GM19463 (cell line): ENCODE measurements around the gene C15orf39.

Experiments
- ATAC-seq: cut with Tn5 transposase; IDR thresholded peaks from one replicate; pipeline ENCODE4 v1.9.1; 2021; ENCODE audit warnings: mild to moderate bottlenecking, moderate library complexity; ENCODE audit not compliant: unreplicated experiment

Gene C15orf39

DNA sequence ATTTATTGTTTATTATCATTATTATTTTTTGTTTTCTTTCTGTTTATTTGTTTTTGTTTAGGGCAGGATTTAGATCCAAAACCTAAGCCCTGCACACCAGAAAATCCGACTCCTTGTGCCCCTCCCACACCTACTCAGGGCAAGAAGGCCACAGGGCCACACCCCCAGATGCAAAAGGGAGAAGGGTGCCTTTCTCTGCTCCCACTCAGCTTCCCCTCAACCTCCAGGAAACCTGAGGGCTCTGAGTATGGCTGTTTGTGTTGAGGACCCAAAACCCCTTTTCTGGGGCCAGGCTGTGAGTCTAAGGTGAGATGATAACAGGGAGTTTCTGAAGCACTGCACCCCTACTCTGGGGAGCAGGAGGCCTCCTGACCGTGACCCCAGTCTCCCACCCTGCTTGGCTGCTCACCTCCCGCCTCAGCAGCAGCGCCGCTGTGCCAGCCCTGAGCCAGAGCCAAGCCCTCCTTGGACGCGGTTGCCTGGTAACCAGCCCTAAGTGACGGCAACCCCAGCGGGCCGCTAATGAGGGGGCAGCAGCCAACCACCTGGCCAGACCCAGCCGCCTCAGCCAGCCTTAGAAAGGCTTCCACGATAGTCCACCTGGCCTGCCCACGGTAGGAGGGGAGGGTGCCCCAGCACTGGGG, 6.4 kb upstream of the C15orf39 start:
- no peak for ATAC-seq

DNA sequence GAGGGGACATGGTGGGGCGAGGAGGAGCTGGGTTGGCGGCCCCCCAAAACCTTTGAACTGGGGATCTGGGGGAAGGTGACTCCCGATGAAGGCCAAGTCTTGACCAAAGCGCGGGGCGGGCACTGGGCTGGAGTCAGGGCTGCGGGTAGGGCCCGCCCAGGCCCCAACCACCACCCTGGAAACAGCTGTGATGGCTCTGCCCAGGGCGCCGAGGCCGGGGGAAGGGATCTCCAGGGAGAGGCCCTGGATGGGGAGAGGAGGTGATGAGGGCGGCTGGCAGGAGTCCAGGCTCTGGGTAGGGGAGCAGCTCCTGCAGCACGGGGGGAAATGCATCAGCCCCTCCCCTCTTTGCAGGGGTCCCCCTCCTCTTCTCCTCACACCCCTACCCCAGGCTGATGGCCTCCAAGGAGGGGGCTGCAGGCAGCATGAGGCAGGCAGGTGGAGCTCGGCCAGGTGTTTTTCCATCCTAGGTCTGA, 5.9 kb upstream of the C15orf39 start:
- ATAC-seq = no peak

DNA sequence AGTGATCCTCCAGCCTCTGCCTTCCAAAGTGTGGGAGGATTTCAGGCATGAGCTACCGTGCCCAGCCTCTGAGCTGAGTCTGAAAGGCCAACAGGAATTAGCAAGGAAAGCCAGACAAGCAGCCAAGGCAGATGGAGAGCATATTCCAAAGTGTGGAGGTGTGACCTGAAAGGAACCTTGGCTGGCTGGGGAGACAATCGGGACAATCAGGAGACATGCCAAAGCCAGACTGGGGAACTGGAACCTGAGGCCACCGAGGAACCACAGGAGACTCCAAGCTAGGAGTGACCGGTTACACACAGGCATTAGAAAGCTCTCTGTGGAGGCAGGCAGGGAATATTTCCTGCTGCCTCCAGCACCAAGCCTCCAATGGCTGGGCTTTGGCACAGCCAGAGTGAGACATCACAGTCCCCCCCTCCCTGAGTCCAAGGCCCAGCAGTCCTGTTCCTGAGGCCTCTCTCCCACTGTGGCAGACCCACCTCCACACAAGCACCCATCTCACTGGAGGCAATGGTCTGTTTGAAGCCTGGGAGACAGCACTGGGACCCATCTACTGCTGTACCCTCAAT, 4.5 kb upstream of the C15orf39 start:
- no peak for ATAC-seq

DNA sequence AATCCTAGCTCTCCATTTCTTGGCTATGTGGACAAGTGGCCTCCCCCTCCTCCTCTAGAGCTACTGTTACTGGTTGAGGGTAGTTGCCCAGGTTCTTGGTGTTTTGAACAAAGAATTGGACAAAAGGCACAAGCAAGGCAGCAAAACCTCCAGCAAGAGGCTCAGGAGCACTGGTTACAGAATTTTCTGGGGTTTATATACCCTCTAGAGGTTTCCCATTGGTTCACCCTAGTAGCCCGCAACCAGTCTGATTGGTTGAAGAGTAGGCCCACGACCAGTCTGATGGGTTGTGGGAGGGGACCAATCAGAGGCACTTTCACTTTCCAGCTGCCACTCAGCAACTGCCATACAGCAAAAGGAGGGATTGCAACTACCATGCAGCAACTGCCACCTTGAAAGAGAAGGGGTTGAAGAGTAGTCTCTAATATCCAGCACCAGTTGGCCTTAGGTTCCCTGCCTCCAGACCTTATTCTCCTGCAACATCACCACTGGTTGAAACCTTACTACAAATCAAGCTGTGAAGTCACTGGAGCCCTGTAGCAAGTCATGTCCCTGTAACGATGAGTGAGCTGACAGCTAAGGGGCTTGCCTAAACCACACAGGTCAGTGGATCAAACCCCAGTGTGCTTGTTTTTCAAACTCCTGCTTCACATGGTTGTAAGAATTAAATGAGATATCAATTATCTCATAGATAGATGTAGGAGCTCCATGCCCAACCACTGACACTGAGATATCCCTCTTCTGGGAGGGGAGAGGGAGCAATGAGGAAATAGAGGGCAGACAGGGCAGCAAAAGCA, 2.9 kb upstream of the C15orf39 start:
- ATAC-seq = no peak

DNA sequence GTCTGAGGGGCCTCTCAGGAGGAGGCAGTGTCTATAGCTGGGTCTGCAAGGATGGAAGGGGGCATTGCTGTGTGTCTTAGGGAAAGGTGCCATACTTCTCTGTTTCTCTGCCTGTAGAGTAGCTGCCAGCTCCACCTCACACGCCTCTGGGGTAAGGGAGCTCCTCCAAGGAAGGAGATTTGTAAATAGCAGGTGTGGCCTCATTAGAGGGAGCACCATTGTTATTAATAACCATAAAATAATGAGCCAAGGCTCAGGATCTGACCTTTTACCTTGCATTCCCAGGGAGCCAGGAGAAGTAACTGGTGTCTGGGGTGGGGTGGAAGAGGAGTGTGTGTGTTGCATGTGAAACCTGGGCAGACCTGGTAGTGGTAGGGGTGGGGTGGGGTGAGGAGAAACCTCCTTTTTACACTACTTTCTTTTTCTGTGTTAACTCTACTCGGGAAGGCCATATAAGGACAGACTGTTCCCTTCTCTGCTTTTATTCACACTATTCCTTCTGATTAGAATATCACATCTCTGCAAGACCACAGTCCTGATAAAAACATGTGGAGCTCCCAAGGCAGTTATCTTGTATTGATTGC, 2.2 kb upstream of the C15orf39 start:
- no peak for ATAC-seq

DNA sequence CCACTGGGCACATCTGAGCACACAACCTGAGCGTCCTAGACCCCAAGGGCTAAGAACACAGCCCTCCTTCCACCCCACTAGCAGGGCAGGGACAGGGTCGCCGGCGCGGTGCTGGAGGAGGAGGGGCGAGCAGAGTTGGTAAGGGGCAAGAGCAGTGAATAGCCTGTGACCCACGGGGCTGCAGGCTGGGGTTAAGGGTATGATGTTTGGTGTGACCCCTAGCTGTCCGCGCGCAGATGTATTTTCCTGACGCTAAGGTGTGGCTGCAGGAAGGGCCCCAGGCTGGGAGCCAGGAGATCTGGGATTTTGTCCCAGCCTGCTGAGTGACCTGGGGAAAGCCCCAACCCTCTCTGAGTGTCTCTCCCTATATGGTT, 1.3 kb upstream of the C15orf39 start:
- no peak for ATAC-seq

DNA sequence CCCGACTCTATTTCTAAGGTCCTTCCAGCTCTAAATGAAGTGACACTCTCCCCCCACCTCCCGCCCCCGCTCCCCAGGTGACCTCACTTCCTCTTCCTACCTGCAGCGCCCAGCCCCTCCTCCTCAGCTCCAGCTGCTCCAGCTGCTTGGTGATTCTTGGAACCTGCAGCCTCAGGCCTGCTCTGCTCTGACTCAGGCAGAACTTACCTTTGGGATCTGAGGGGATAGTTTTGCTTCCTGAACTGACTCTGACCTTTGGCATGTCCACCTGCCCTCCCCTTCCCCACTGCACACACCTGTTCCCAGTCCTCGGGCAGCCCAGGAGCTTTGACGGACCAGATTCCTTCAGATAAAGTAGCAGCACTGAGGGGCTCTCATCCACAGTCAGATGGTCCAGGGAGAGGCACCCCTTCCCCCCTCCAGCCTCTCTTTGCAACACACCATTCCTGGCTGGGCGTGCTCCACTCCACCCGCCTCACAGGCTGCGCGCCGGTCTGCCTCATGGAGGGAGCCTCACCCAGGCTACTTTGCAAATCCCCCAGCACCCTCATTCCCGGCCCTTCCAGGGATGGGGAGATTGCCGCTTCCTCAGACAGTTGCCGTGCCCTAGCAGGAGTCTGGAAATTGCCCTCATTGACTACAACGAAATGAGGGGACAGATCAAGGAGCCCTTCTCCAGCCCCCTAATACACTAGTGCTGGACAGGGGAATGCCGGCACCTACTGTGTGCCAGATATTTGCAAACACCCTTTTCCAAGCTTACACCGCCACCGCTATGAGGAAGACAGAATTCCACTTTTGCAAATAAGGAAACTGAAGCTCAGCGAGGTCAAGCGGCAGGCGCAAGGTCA, 692 bp upstream of the C15orf39 start:
- no peak for ATAC-seq

DNA sequence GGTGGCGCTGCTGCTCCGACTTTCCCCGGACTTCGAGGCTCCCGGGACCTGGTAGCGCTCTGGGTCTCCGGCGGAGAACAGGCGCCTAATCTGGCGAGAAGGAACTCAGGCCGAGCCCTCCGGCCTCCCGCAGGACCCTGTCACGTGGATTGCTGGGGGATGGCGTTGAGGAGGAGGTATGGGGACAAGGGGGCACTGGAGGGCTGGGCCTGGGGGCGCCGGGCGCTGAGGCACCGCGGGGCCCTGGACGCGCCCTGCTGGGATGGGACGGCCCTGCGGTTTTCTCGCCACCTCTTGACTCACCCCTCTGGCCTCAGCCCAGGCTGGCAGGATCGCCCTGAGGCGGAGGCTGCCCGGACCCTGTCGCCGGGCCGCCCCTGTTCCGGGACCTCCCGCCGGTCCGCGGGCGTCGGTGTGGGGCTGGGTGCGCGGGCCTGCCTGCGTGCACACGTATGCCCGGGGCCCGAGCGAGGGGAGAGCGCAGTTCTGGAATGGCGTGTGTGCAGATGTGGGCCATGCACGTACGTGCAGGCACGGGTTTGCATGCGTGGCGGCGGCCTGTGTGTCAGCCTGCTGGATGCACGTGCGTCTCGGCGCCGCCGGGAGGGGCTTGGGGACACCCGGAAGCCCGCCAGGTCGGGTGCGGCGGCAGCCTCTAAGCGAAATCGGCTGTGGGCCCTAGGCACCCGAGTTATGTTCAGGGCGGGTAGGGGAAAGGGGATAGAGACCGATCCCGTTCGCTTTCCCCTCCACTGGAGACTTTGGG, 752 bp downstream of the C15orf39 start:
- peak; percentile 30 for ATAC-seq

DNA sequence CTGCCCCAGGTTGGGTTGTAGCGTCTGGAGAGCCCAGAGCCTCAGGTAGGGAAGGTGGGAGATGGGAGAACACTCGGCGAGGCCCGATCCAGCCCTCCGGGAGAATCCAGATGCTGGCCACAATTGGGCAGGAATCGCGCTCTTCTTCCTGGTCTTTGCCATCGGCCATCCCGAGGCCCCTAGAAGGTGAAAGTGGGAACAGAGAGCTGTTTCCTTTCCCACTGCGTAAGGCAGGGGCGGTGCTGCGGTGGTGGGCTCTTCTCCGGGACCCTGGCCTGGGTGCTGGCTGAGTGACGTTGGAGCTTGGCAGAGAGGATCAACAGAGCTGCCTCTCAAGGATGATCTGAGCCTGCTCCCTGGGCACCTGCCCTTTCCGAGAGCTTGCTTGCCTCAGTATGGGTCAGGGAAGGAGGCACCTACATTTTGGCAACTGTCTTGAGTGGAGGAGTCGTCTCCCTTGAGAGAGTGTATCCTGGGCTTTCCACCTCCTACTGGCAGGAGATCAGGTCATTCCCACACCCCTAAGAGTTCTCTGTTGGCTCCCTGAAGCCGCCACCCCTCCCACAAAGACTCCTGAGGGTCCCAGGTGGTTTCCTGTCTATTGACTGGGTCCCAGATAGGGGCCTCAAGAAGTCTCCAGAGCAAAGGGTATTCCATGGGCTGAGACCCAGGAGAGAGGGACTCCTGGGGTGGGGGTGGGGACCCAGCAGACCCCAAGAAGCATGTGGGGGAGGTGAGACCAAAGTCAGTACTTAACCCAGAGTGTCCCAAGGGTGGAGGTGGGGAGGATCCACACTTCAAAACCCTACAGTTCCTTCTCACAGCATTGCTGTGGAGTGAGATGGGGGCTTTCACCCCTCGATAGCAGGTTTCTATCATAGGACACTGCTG, 1.6 kb downstream of the C15orf39 start:
- ATAC-seq = no peak

DNA sequence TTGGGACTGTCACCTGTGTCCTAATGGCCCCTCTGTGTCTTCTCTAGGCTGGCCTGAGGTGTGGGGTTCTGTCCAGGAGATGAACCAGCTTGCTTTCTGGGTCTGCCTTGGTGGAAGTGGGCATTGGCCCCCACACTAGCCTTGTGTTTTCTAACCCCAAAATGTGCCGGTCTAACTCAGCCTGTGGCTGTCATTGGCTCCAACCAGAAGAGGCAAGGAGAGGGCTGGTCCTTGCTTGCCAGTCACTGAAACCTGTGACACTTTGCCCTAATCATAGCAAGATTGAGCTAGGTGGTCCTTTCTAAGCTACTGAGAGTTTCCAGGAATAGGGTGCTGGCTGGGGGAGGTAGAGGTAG, 2.2 kb downstream of the C15orf39 start:
- ATAC-seq = no peak

DNA sequence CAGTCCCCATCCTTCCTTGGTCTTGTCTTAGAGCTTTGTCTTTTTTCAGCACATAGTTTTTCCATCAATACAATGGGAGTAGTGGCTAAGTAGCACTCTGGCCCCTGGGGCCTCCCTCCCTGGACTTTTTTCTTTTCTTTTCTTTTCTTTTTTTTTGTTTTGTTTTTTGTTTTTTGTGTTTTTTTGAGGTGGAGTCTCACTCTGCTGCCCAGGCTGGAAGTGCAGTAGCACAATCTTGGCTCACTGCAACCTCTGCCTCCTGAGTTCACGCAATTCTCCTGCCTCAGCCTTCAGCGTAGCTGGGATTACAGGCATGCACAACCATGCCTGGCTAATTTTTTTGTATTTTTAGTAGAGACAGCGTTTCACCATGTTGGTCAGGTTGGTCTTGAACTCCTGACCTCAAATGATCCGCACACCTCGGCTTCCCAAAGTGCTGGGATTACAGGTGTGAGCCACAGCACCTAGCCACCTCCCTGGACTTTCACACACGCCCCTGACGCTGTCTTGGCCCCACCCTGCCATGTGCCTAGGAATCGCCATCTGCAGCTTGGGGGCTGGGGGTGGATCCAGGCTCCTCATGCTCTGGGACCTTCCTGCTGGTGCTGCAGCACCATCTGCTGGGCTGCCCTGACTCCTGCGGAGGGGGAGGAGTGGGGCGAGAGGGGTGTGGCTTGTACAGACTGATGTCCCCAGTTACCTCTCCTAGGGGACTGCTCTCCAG, 2.8 kb downstream of the C15orf39 start:
- ATAC-seq = peak; percentile 53

DNA sequence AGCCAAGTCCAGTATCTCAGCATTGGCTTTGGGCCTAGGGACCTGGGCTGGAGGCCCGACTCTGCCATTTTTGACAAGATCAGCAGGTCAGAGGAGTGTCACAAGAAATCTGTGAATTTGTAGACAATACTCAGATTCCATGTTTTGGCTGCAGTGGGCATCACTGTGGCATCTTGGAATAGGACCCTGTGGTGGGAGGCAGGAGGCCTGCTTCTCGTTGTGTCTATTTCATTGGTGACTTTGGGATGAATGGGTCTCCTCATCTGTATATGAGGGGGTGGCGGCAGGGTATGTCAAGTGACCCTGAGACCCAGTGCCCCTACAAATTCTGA, 3.3 kb downstream of the C15orf39 start:
- ATAC-seq = no peak

DNA sequence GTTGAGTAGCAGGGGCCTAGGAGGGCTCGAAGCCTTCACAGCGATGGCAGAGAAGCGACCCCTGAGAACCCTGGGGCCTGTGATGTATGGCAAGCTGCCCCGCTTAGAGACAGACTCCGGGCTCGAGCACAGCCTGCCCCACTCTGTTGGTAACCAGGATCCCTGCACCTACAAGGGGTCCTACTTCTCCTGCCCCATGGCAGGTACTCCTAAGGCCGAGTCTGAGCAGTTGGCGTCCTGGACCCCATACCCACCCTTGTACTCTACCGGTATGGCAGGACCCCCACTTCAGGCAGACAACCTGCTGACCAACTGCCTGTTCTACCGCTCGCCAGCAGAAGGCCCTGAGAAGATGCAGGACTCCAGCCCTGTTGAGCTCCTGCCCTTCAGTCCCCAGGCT, 4.3 kb downstream of the C15orf39 start:
- ATAC-seq = no peak

DNA sequence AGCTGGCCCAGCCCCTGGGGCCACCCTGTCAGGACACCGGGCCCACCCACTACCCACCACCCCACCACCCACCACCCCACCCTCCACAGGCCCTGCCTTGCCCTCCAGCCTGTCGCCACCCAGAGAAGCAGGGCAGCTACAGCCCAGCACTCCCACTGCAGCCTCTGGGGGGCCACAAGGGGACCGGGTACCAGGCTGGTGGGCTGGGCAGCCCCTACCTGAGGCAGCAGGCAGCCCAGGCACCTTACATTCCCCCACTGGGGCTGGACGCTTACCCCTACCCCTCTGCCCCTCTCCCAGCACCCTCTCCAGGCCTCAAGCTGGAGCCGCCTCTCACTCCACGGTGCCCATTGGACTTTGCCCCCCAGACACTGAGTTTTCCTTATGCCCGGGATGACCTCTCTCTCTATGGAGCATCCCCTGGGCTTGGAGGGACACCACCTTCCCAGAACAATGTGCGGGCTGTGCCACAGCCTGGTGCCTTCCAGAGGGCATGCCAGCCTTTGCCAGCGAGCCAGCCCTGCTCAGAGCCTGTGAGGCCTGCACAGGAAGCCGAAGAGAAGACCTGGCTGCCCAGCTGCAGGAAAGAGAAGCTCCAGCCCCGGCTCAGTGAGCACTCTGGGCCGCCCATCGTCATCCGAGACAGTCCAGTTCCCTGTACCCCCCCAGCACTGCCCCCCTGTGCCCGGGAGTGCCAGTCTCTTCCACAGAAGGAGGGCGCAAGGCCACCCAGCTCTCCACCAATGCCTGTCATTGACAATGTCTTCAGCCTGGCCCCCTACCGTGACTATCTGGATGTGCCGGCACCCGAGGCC, 5.3 kb downstream of the C15orf39 start:
- ATAC-seq = no peak

DNA sequence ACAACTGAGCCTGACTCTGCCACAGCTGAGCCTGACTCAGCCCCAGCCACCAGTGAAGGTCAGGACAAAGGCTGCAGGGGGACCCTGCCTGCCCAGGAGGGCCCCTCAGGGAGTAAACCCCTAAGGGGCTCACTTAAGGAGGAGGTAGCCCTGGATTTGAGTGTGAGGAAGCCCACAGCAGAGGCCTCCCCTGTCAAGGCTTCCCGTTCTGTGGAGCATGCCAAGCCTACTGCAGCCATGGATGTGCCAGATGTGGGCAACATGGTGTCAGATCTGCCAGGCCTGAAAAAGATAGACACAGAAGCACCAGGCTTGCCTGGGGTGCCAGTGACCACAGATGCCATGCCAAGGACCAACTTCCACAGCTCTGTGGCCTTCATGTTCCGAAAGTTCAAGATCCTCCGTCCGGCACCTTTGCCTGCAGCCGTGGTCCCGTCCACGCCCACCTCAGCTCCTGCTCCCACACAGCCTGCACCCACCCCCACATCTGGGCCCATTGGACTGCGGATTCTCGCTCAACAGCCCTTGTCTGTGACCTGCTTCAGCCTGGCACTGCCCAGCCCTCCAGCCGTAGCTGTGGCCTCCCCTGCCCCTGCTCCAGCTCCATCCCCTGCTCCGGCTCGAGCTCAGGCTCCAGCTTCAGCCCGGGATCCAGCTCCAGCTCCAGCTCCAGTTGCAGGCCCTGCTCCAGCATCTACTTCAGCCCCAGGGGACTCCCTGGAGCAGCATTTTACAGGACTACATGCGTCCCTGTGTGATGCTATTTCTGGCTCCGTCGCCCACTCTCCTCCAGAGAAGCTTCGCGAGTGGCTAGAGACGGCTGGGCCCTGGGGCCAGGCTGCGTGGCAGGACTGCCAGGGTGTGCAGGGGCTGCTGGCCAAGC, 6.2 kb downstream of the C15orf39 start:
- no peak for ATAC-seq

DNA sequence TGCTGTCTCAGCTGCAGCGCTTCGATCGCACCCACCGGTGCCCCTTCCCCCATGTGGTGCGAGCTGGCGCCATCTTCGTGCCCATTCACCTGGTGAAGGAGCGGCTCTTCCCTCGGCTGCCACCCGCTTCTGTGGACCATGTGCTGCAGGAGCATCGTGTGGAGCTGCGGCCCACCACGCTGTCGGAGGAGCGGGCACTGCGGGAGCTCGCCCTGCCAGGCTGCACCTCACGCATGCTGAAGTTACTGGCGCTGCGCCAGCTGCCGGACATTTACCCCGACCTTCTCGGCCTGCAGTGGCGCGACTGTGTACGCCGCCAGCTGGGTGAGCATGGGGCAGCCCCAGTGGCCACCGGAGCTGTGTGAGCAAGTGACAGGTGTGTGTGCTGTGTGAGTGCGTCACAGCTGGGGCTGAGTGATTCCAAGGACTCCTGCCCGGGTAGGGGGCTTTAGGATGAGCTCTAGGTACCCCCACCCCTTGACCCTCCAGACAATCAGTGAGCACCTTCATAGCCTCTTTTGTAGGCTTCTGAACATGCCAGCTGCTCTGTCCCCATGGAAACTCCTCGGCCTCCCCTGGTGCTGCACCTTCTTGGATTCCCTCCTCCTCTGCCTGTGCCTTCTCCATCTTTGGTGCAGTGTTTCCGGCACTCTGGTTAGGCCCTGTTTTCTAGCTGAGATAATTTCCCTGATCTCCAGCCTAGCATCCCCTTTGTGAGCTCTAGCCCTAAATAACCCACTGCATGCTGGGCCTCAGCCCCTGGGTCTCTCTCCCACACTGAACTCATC, 7.0 kb downstream of the C15orf39 start:
- no peak for ATAC-seq
